IgD-negative memory B cell (primary cell): Measurements from ENCODE around the gene TXNDC16. TPM values are rescaled to one million over a fixed set of nuclear protein-coding genes. Genes with fewer than 3 reads are reported as not detected.

Experiments
- H3K27ac Mint-ChIP-seq, 3 donors: one replicate each; pipeline ENCODE4 v1.8.0; 2020 to 2022; ENCODE audit warnings: mild to moderate bottlenecking in 3 of 3, mixed read lengths in 3 of 3, moderate library complexity in 1 of 3
- H3K27me3 Mint-ChIP-seq: one replicate; pipeline ENCODE4 v1.8.0; 2021; ENCODE audit warnings: mixed read lengths
- H3K36me3 Mint-ChIP-seq: one replicate; pipeline ENCODE4 v1.8.0; 2020; ENCODE audit warnings: mild to moderate bottlenecking, mixed read lengths
- H3K4me1 Mint-ChIP-seq, 3 donors: one replicate each; pipeline ENCODE4 v1.8.0; 2020 to 2022; ENCODE audit warnings: mixed read lengths in 3 of 3, mild to moderate bottlenecking in 1 of 3
- H3K4me3 Mint-ChIP-seq, 4 donors: one replicate each; pipeline ENCODE4 v1.8.0; 2020 to 2022; ENCODE audit warnings: mild to moderate bottlenecking in 4 of 4, mixed read lengths in 4 of 4, moderate library complexity in 3 of 4
- H3K9me3 Mint-ChIP-seq, 3 donors: one replicate each; pipeline ENCODE4 v1.8.0; 2020 to 2021; ENCODE audit warnings: mixed read lengths in 3 of 3, mild to moderate bottlenecking in 1 of 3
- polyA plus RNA-seq: library from polyadenylated mRNA; unstranded; fragments of 300-500 nt; fragmentation: Illumina TruSeq; gene quantifications from one replicate; pipeline ENCODE4 v1.2.3, GENCODE V29; 2021

Gene TXNDC16
- polyA plus RNA-seq, 1 donor from 2014 or later, result 0.71 TPM

- peaks cover 0 to 3% (median 3%) of the 10 kb centered on the region in 3 donors for H3K9me3 Mint-ChIP-seq
- H3K27me3 Mint-ChIP-seq, result no peaks in the 10 kb centered on the region
- H3K4me1 Mint-ChIP-seq, result no peaks in the 10 kb centered on the region
- H3K4me3 Mint-ChIP-seq, result no peak overlapping the region
- no peak overlapping the region for H3K27ac Mint-ChIP-seq
- peaks cover 8% of the 10 kb centered on the region for H3K36me3 Mint-ChIP-seq
Measured at GRCh38 chr14:52443506-52443905, 108.8 kb downstream of the TXNDC16 start.

- peaks cover 0 to 1% (median 0%) of the 10 kb centered on the region in 3 donors for H3K9me3 Mint-ChIP-seq
- no peak overlapping the region for H3K4me3 Mint-ChIP-seq
- no peaks in the 10 kb centered on the region for H3K27me3 Mint-ChIP-seq
- no peaks in the 10 kb centered on the region for H3K4me1 Mint-ChIP-seq
- H3K36me3 Mint-ChIP-seq, result peaks cover 7% of the 10 kb centered on the region
- no peak overlapping the region for H3K27ac Mint-ChIP-seq
Measured at GRCh38 chr14:52442602-52443001, 109.7 kb downstream of the TXNDC16 start.

GRCh38 chr14:52442166-52442565, 110.1 kb downstream of the TXNDC16 start:
- no peak overlapping the region for H3K27ac Mint-ChIP-seq
- no peaks in the 10 kb centered on the region for H3K4me1 Mint-ChIP-seq
- peaks cover 6% of the 10 kb centered on the region for H3K36me3 Mint-ChIP-seq
- H3K4me3 Mint-ChIP-seq, result no peak overlapping the region
- H3K27me3 Mint-ChIP-seq, result no peaks in the 10 kb centered on the region
- no peaks in the 10 kb centered on the region for H3K9me3 Mint-ChIP-seq

GRCh38 chr14:52439476-52439875, 112.8 kb downstream of the TXNDC16 start:
- Mint-ChIP-seq H3K27ac (no peak overlapping the region), H3K9me3 (no peaks in the 10 kb centered on the region), H3K27me3 (no peaks in the 10 kb centered on the region), H3K36me3 (peaks cover 8% of the 10 kb centered on the region), H3K4me3 (no peak overlapping the region), H3K4me1 (no peaks in the 10 kb centered on the region)

- Mint-ChIP-seq H3K36me3 (peaks cover 12% of the 10 kb centered on the region), H3K4me1 (no peaks in the 10 kb centered on the region), H3K4me3 (no peak overlapping the region), H3K27ac (no peak overlapping the region), H3K27me3 (no peaks in the 10 kb centered on the region), H3K9me3 (no peaks in the 10 kb centered on the region)
Measured at GRCh38 chr14:52434955-52435354, 117.3 kb downstream of the TXNDC16 start.

GRCh38 chr14:52430474-52430873, 121.8 kb downstream of the TXNDC16 start:
- Mint-ChIP-seq H3K4me3 (no peak overlapping the region), H3K9me3 (no peaks in the 10 kb centered on the region), H3K36me3 (peaks cover 7% of the 10 kb centered on the region), H3K27me3 (no peaks in the 10 kb centered on the region), H3K4me1 (no peaks in the 10 kb centered on the region), H3K27ac (no peak overlapping the region)

- Mint-ChIP-seq H3K36me3 (peaks cover 7% of the 10 kb centered on the region), H3K27ac (no peak overlapping the region), H3K4me1 (no peaks in the 10 kb centered on the region)
Measured at GRCh38 chr14:52429451-52429850, 122.9 kb downstream of the TXNDC16 start.

GRCh38 chr14:52427460-52427859, 124.8 kb downstream of the TXNDC16 start:
- H3K4me3 Mint-ChIP-seq, result no peak overlapping the region

More at GRCh38 chr14:52429451-52429850, 122.9 kb downstream of the TXNDC16 start:
- no peaks in the 10 kb centered on the region for H3K27me3 Mint-ChIP-seq
- no peaks in the 10 kb centered on the region for H3K9me3 Mint-ChIP-seq
- no peak overlapping the region for H3K4me3 Mint-ChIP-seq

GRCh38 chr14:52422650-52423356, 129.5 kb downstream of the TXNDC16 start:
- H3K4me3 Mint-ChIP-seq, result no peak overlapping the region
- H3K36me3 Mint-ChIP-seq, result no peaks in the 10 kb centered on the region
- no peaks in the 10 kb centered on the region for H3K9me3 Mint-ChIP-seq
- H3K4me1 Mint-ChIP-seq, result no peaks in the 10 kb centered on the region
- H3K27me3 Mint-ChIP-seq, result no peaks in the 10 kb centered on the region
- no peak overlapping the region for H3K27ac Mint-ChIP-seq

More at GRCh38 chr14:52427460-52427859, 124.8 kb downstream of the TXNDC16 start:
- H3K27me3 Mint-ChIP-seq, result no peaks in the 10 kb centered on the region
- H3K9me3 Mint-ChIP-seq, result no peaks in the 10 kb centered on the region
- H3K27ac Mint-ChIP-seq, result no peak overlapping the region
- no peaks in the 10 kb centered on the region for H3K4me1 Mint-ChIP-seq
- peaks cover 7% of the 10 kb centered on the region for H3K36me3 Mint-ChIP-seq

GRCh38 chr14:52417139-52417538, 135.2 kb downstream of the TXNDC16 start:
- H3K27ac Mint-ChIP-seq, result no peak overlapping the region
- no peaks in the 10 kb centered on the region for H3K9me3 Mint-ChIP-seq
- H3K36me3 Mint-ChIP-seq, result no peaks in the 10 kb centered on the region
- H3K4me3 Mint-ChIP-seq, result no peak overlapping the region
- H3K27me3 Mint-ChIP-seq, result peaks cover 5% of the 10 kb centered on the region
- peaks cover 0 to 5% (median 2%) of the 10 kb centered on the region in 3 donors for H3K4me1 Mint-ChIP-seq

- no peak overlapping the region for H3K4me3 Mint-ChIP-seq
- peaks cover 5% of the 10 kb centered on the region for H3K27me3 Mint-ChIP-seq
- peaks cover 0 to 5% (median 2%) of the 10 kb centered on the region in 3 donors for H3K4me1 Mint-ChIP-seq
- H3K27ac Mint-ChIP-seq, result no peak overlapping the region
- no peaks in the 10 kb centered on the region for H3K36me3 Mint-ChIP-seq
- no peaks in the 10 kb centered on the region for H3K9me3 Mint-ChIP-seq
Measured at GRCh38 chr14:52413729-52414408, 138.4 kb downstream of the TXNDC16 start.

- Mint-ChIP-seq H3K27ac (no peak overlapping the region), H3K4me1 (peaks cover 0 to 5% (median 2%) of the 10 kb centered on the region in 3 donors), H3K27me3 (peaks cover 5% of the 10 kb centered on the region), H3K9me3 (no peaks in the 10 kb centered on the region), H3K4me3 (no peak overlapping the region), H3K36me3 (no peaks in the 10 kb centered on the region)
Measured at GRCh38 chr14:52412426-52412825, 139.9 kb downstream of the TXNDC16 start.

- Mint-ChIP-seq H3K4me1 (peaks cover 0 to 9% (median 0%) of the 10 kb centered on the region in 3 donors), H3K4me3 (no peak overlapping the region), H3K9me3 (no peaks in the 10 kb centered on the region), H3K27ac (no peak overlapping the region), H3K36me3 (no peaks in the 10 kb centered on the region), H3K27me3 (peaks cover 4% of the 10 kb centered on the region)
Measured at GRCh38 chr14:52405314-52405713, 147.0 kb downstream of the TXNDC16 start.

- Mint-ChIP-seq H3K27me3 (peaks cover 8% of the 10 kb centered on the region), H3K9me3 (no peaks in the 10 kb centered on the region), H3K27ac (no peak overlapping the region), H3K4me1 (peaks cover 0 to 9% (median 0%) of the 10 kb centered on the region in 3 donors), H3K4me3 (no peak overlapping the region), H3K36me3 (no peaks in the 10 kb centered on the region)
Measured at GRCh38 chr14:52402812-52403526, 149.3 kb downstream of the TXNDC16 start.

GRCh38 chr14:52400846-52401245, 151.5 kb downstream of the TXNDC16 start:
- H3K9me3 Mint-ChIP-seq, result peaks cover 0 to 4% (median 0%) of the 10 kb centered on the region in 3 donors
- H3K27me3 Mint-ChIP-seq, result peaks cover 15% of the 10 kb centered on the region
- no peaks in the 10 kb centered on the region for H3K36me3 Mint-ChIP-seq
- H3K4me1 Mint-ChIP-seq, result peaks cover 0 to 12% (median 0%) of the 10 kb centered on the region in 3 donors
- no peak overlapping the region for H3K4me3 Mint-ChIP-seq
- H3K27ac Mint-ChIP-seq, result no peak overlapping the region
